ENCODE data around the gene MAST4. TPM values are rescaled to one million over a fixed set of nuclear protein-coding genes. Genes with fewer than 3 reads are reported as not detected.

Gene MAST4
- polyA plus RNA-seq, 1 experiment = 4.0 TPM

- POLR2A ChIA-PET = interaction anchor here (0.6 kb wide), 1 partner anchor 135 kb away, joined by 3 read pairs; no protein-coding TSS in a partner anchor
- no peaks in the 10 kb centered on the region for H3K36me3 ChIP-seq (ENCODE audit: control insufficient read depth, insufficient read depth, low read length)
- H3K27me3 ChIP-seq (ENCODE audit: control insufficient read depth, insufficient read depth, low read length) = no peaks in the 10 kb centered on the region
- H3K4me3 ChIP-seq (ENCODE audit: low read depth, low read length) = peak overlapping the region; percentile 50
- TF ChIP-seq CTCF (IDR thresholded peaks at IDR 0.05; ENCODE audit: insufficient read depth, low read depth, low read length) = no peak
- CTCF ChIA-PET = interaction anchor here (0.8 to 3.1 kb wide), 2 partner anchors 28 to 49 kb away, joined by 3 to 12 read pairs; no protein-coding TSS in a partner anchor
- no peak for DNase-seq (ENCODE audit: low read depth)
Observed at GRCh38 chr5:66958980-66959641, 362.9 kb downstream of the MAST4 start.

- peak overlapping the region; percentile 28 for H3K4me3 ChIP-seq (ENCODE audit: low read depth, low read length)
- no peaks in the 10 kb centered on the region for H3K27me3 ChIP-seq (ENCODE audit: control insufficient read depth, insufficient read depth, low read length)
- no peak for DNase-seq (ENCODE audit: low read depth)
- H3K36me3 ChIP-seq (ENCODE audit: control insufficient read depth, insufficient read depth, low read length) = no peaks in the 10 kb centered on the region
- TF ChIP-seq CTCF (IDR thresholded peaks at IDR 0.05; ENCODE audit: insufficient read depth, low read depth, low read length) = no peak
- POLR2A ChIA-PET = interaction anchor here (0.6 kb wide), 1 partner anchor 135 kb away, joined by 3 read pairs; no protein-coding TSS in a partner anchor
- CTCF ChIA-PET = interaction anchor here (3.1 kb wide), 1 partner anchor 28 kb away, joined by 12 read pairs; no protein-coding TSS in a partner anchor
Observed at GRCh38 chr5:66959653-66960052, 363.5 kb downstream of the MAST4 start.

GRCh38 chr5:66960369-66961137 is 364.4 kb downstream of the MAST4 start:
- DNase-seq (ENCODE audit: low read depth) = no peak
- Histone ChIP-seq H3K27me3 (ENCODE audit: control insufficient read depth, insufficient read depth, low read length) (no peaks in the 10 kb centered on the region), H3K36me3 (ENCODE audit: control insufficient read depth, insufficient read depth, low read length) (no peaks in the 10 kb centered on the region), H3K4me3 (ENCODE audit: low read depth, low read length) (peak overlapping the region; percentile 28)
- POLR2A ChIA-PET = interaction anchor here (0.6 kb wide), 1 partner anchor 1752 kb away, joined by 3 read pairs; no protein-coding TSS in a partner anchor
- no peak for TF ChIP-seq CTCF (IDR thresholded peaks at IDR 0.05; ENCODE audit: insufficient read depth, low read depth, low read length)
- CTCF ChIA-PET = no interaction called here

- TF ChIP-seq CTCF (IDR thresholded peaks at IDR 0.05; ENCODE audit: insufficient read depth, low read depth, low read length) = no peak
- ChIA-PET CTCF (no interaction called here), POLR2A (no interaction called here)
- Histone ChIP-seq H3K27me3 (ENCODE audit: control insufficient read depth, insufficient read depth, low read length) (no peaks in the 10 kb centered on the region), H3K36me3 (ENCODE audit: control insufficient read depth, insufficient read depth, low read length) (no peaks in the 10 kb centered on the region), H3K4me3 (ENCODE audit: low read depth, low read length) (no peak overlapping the region)
- no peak for DNase-seq (ENCODE audit: low read depth)
Observed at GRCh38 chr5:66963559-66963971, 367.4 kb downstream of the MAST4 start.

- no peak for DNase-seq (ENCODE audit: low read depth)
- ChIA-PET POLR2A (no interaction called here), CTCF (no interaction called here)
- H3K36me3 ChIP-seq (ENCODE audit: control insufficient read depth, insufficient read depth, low read length) = no peaks in the 10 kb centered on the region
- H3K27me3 ChIP-seq (ENCODE audit: control insufficient read depth, insufficient read depth, low read length) = no peaks in the 10 kb centered on the region
- TF ChIP-seq CTCF (IDR thresholded peaks at IDR 0.05; ENCODE audit: insufficient read depth, low read depth, low read length) = no peak
- no peak overlapping the region for H3K4me3 ChIP-seq (ENCODE audit: low read depth, low read length)
Observed at GRCh38 chr5:66966439-66966838, 370.2 kb downstream of the MAST4 start.

Data from BJ (cell line).